ENCODE results near the gene ALK.

- TF ChIP-seq POLR2AphosphoS5 (IDR thresholded peaks at IDR 0.05; ENCODE audit: borderline replicate concordance, low read depth, low read length): no peak
- no peak for TF ChIP-seq EZH2 (IDR thresholded peaks at IDR 0.05)
These were observed 104.7 kb downstream of the ALK start for GRCh38 chr2:29816651-29817050.
